Astrocyte of the spinal cord (primary cell): ENCODE data around the gene SPRR1B.

Source experiments
- DNase-seq: peaks from one replicate; pipeline ENCODE4 v3.0.0; 2011; ENCODE audit warnings: low read depth, low spot score
- H3K4me3 ChIP-seq: 2 replicates; pipeline ENCODE4 v1.5.1; 2011; ENCODE audit warnings: low read depth, mild to moderate bottlenecking, low read length, moderate library complexity
- CTCF ChIP-seq: IDR thresholded peaks from 2 replicates; pipeline ENCODE4 v1.5.1; 2012; ENCODE audit warnings: low read depth, mild to moderate bottlenecking, low read length, inconsistent platforms
- in situ Hi-C: cut with HindIII; loops from 2 replicates; pipeline ENCODE4 v1.10.0; 2017; ENCODE audit warnings: low sequenced_read_pairs

SPRR1B gene

GRCh38 chr1:153030895-153031294, at the start of gene SPRR1B:
TSS of gene SPRR1B (plus strand) at chr1:153031203. CDS start at chr1:153032346, 1,143 bp downstream.
- DNase-seq: no peak
- in situ Hi-C loops: no loop called here
- H3K4me3 ChIP-seq: no peak within 1 kb of the TSS
- TF ChIP-seq CTCF: no peak

GRCh38 chr1:152982076-152982475, 48.9 kb upstream of the SPRR1B start:
- H3K4me3 ChIP-seq: no peak overlapping the region
- no peak for DNase-seq
- no peak for TF ChIP-seq CTCF
- in situ Hi-C loops: no loop called here

- in situ Hi-C loops: no loop called here
- no peak for DNase-seq
- no peak overlapping the region for H3K4me3 ChIP-seq
- no peak for TF ChIP-seq CTCF
Observed at GRCh38 chr1:152983234-152983633, 47.8 kb upstream of the SPRR1B start.

- TF ChIP-seq CTCF: no peak
- no peak for DNase-seq
- no peak within 1 kb of the TSS for H3K4me3 ChIP-seq
- in situ Hi-C loops: no loop called here
Observed at GRCh38 chr1:152983743-152984142, 47.3 kb upstream of the SPRR1B start, which contains the start of gene SPRR1A. TSS of gene SPRR1A (plus strand) at chr1:152984081. CDS start at chr1:152985231, 1,150 bp downstream.

- no peak for TF ChIP-seq CTCF
Observed at GRCh38 chr1:152986578-152986977, 44.4 kb upstream of the SPRR1B start.

GRCh38 chr1:152993186-152993585, 37.8 kb upstream of the SPRR1B start:
- TF ChIP-seq CTCF: no peak
- DNase-seq: no peak
- in situ Hi-C loops: no loop called here
- H3K4me3 ChIP-seq: no peak overlapping the region

More at GRCh38 chr1:152986578-152986977, 44.4 kb upstream of the SPRR1B start:
- in situ Hi-C loops: no loop called here
- DNase-seq: no peak
- H3K4me3 ChIP-seq: no peak overlapping the region

- in situ Hi-C loops: no loop called here
- H3K4me3 ChIP-seq: no peak overlapping the region
- TF ChIP-seq CTCF: no peak
Observed at GRCh38 chr1:152995842-152996241, 35.2 kb upstream of the SPRR1B start.

More at GRCh38 chr1:152995842-152996241, 35.2 kb upstream of the SPRR1B start:
- DNase-seq: no peak
